SK-N-SH (cell line): ENCODE measurements around the gene PTPN14.

Source experiments
- EP300 ChIP-seq, 2 experiments: IDR thresholded peaks; 2 replicates each; pipeline versions ENCODE4 v1.4.0 to v1.6.1; 2012; ENCODE audit warnings: borderline replicate concordance in 1 of 2, low read depth in 1 of 2, low read length in 1 of 2
- EZH2phosphoT487 ChIP-seq: fragments of 200-600 bp; sonication (generic); IDR thresholded peaks from 2 replicates; pipeline ENCODE4 v1.6.1; 2017; ENCODE audit warnings: low read depth, mixed run types, mild to moderate bottlenecking, antibody characterized with exemption, moderate library complexity, borderline replicate concordance
- JUND ChIP-seq: IDR thresholded peaks from 2 replicates; pipeline ENCODE4 v1.4.0; 2012
- NFIC ChIP-seq: IDR thresholded peaks from 2 replicates; pipeline ENCODE4 v1.4.0; 2012; ENCODE audit warnings: borderline replicate concordance
- NRF1 ChIP-seq: IDR thresholded peaks from 2 replicates; pipeline ENCODE4 v1.6.1; 2012; ENCODE audit warnings: low read depth, mild to moderate bottlenecking, low read length
- PBX3 ChIP-seq: IDR thresholded peaks from 2 replicates; pipeline ENCODE4; 2012
- RAD21 ChIP-seq: IDR thresholded peaks from 2 replicates; pipeline ENCODE4 v1.6.1; 2012; ENCODE audit warnings: mild to moderate bottlenecking, low read length
- REST ChIP-seq: IDR thresholded peaks from 2 replicates; pipeline ENCODE4 v1.6.1; 2012; ENCODE audit warnings: mild to moderate bottlenecking, low read depth, low read length, moderate library complexity
- SIN3A ChIP-seq: IDR thresholded peaks from 2 replicates; pipeline ENCODE4 v1.6.1; 2012; ENCODE audit warnings: low read depth, mild to moderate bottlenecking, low read length, moderate library complexity, borderline replicate concordance
- TCF12 ChIP-seq: IDR thresholded peaks from 2 replicates; pipeline ENCODE4 v1.4.0; 2012
- YY1 ChIP-seq: IDR thresholded peaks from 2 replicates; pipeline ENCODE4 v1.4.0; 2012; ENCODE audit warnings: low read depth, mild to moderate bottlenecking
- TF ChIP-seq, protein P1 (sequence below): fragments of 200-600 bp; sonication (generic); IDR thresholded peaks from 2 replicates; pipeline ENCODE4 v1.6.1; 2017; ENCODE audit warnings: antibody characterized with exemption, mild to moderate bottlenecking, moderate library complexity
- TF ChIP-seq, protein P2 (sequence below): IDR thresholded peaks from 2 replicates; pipeline ENCODE4 v1.4.0; 2012; ENCODE audit warnings: low read depth
- TF ChIP-seq, protein P3 (sequence below): IDR thresholded peaks from 2 replicates; pipeline ENCODE4 v1.4.0; 2012; ENCODE audit warnings: low read depth, borderline replicate concordance

DNA sequence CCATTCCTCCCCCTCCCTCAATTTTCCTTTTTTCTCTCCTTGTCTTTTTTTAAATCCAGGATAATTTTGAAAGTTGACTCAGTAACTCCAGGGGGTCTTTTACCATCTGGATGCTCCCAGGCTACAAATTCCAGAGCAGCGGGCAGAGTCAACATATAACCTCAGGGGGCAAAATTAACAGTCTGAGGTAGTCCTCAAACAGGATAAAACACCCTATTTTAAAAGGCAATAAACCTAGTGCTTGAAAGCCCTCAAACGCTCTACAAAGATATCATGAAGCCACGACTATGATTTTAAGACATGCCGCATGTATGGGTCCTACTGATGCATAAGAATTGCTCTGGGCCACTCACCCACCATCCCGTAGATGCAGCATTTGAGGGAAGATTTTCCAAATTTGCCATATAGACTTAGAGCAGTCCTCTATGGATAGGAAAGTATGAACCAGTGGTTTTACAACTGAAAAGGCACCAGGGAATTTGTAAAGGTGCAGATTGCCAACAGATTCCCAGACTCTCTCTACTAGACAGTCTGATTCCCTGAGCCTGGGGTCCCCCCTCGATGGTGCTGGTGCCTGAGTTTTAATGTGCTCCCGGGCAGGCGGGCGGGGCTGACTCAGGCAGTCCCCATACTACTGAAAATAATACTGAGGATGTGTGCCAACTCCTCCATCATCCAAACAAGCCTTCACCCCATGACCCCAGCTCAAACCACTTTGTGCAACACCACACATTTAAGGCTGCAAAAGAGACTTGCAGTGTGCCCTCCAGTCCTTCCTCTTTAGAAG is 37.2 kb downstream of the PTPN14 start:
- TF ChIP-seq, protein P1, sequence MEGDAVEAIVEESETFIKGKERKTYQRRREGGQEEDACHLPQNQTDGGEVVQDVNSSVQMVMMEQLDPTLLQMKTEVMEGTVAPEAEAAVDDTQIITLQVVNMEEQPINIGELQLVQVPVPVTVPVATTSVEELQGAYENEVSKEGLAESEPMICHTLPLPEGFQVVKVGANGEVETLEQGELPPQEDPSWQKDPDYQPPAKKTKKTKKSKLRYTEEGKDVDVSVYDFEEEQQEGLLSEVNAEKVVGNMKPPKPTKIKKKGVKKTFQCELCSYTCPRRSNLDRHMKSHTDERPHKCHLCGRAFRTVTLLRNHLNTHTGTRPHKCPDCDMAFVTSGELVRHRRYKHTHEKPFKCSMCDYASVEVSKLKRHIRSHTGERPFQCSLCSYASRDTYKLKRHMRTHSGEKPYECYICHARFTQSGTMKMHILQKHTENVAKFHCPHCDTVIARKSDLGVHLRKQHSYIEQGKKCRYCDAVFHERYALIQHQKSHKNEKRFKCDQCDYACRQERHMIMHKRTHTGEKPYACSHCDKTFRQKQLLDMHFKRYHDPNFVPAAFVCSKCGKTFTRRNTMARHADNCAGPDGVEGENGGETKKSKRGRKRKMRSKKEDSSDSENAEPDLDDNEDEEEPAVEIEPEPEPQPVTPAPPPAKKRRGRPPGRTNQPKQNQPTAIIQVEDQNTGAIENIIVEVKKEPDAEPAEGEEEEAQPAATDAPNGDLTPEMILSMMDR = no peak
- TF ChIP-seq, protein P2, sequence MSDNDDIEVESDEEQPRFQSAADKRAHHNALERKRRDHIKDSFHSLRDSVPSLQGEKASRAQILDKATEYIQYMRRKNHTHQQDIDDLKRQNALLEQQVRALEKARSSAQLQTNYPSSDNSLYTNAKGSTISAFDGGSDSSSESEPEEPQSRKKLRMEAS = no peak
- TF ChIP-seq REST (no peak), TCF12 (no peak), PBX3 (no peak), EP300 (IDR thresholded peaks at IDR 0.05; ENCODE audit: borderline replicate concordance in 1 of 2, low read depth in 1 of 2, low read length in 1 of 2) (no peak), RAD21 (no peak), NRF1 (no peak), EZH2phosphoT487 (no peak), NFIC (no peak), JUND (no peak), YY1 (no peak), SIN3A (no peak)
- TF ChIP-seq, protein P3, sequence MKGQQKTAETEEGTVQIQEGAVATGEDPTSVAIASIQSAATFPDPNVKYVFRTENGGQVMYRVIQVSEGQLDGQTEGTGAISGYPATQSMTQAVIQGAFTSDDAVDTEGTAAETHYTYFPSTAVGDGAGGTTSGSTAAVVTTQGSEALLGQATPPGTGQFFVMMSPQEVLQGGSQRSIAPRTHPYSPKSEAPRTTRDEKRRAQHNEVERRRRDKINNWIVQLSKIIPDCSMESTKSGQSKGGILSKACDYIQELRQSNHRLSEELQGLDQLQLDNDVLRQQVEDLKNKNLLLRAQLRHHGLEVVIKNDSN = no peak
